GM12873 (cell line): ENCODE results near the gene CGNL1.

Experiments used
- TF ChIP-seq, protein P1 (sequence below): IDR thresholded peaks from 2 replicates; pipeline ENCODE4 v1.5.1; 2012; ENCODE audit warnings: low read depth, mild to moderate bottlenecking, moderate library complexity, low read length, control low read depth; ENCODE audit not compliant: insufficient read depth; ENCODE audit errors: missing control alignments

Gene CGNL1

DNA sequence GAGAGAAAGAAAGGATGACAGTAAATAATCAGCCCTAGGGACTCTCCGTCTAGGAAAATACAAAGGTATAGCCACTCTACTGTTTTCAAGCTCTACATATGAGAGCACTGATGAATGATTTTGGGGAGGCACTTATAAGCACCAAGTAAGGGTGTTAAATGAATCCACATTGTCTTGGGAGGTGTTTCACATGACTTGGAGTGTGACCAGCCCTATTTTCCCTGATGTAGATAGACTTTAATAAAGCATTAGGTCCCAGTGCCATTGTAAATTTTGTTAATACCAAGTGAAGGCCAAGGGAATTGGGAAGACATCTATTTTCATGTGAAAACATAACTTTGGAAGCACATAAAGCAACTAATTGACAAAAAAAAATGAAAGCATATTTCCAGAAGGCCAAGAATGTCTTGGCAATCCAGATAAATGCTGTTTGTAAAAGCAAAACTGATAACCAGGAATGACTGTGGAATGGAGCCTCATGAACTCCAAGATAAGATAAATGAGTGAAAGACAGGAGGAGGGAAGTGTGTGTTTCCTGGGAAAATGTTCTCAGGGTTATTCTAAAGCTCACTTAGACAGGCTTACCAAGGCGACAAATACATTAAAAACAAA, 119.4 kb downstream of the CGNL1 start:
- TF ChIP-seq, protein P1, sequence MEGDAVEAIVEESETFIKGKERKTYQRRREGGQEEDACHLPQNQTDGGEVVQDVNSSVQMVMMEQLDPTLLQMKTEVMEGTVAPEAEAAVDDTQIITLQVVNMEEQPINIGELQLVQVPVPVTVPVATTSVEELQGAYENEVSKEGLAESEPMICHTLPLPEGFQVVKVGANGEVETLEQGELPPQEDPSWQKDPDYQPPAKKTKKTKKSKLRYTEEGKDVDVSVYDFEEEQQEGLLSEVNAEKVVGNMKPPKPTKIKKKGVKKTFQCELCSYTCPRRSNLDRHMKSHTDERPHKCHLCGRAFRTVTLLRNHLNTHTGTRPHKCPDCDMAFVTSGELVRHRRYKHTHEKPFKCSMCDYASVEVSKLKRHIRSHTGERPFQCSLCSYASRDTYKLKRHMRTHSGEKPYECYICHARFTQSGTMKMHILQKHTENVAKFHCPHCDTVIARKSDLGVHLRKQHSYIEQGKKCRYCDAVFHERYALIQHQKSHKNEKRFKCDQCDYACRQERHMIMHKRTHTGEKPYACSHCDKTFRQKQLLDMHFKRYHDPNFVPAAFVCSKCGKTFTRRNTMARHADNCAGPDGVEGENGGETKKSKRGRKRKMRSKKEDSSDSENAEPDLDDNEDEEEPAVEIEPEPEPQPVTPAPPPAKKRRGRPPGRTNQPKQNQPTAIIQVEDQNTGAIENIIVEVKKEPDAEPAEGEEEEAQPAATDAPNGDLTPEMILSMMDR, result no peak

DNA sequence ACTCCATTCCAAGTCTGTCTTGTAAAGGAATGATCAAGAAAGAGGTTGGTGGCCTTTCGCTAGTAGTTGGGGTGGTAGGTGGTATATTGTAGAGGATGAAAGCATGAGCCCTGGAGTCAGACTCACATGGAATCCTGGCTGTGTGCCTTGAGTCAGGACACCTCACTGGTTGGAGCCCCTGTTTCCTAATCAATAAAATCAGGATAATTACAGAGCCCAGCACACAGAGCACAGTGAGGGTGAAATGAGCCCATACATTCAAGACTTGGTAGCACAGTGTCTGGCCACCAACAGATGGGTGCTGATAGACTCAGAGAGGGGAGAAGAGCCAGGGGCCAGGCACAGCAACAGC, 120.3 kb downstream of the CGNL1 start:
- TF ChIP-seq, protein P1, result no peak

DNA sequence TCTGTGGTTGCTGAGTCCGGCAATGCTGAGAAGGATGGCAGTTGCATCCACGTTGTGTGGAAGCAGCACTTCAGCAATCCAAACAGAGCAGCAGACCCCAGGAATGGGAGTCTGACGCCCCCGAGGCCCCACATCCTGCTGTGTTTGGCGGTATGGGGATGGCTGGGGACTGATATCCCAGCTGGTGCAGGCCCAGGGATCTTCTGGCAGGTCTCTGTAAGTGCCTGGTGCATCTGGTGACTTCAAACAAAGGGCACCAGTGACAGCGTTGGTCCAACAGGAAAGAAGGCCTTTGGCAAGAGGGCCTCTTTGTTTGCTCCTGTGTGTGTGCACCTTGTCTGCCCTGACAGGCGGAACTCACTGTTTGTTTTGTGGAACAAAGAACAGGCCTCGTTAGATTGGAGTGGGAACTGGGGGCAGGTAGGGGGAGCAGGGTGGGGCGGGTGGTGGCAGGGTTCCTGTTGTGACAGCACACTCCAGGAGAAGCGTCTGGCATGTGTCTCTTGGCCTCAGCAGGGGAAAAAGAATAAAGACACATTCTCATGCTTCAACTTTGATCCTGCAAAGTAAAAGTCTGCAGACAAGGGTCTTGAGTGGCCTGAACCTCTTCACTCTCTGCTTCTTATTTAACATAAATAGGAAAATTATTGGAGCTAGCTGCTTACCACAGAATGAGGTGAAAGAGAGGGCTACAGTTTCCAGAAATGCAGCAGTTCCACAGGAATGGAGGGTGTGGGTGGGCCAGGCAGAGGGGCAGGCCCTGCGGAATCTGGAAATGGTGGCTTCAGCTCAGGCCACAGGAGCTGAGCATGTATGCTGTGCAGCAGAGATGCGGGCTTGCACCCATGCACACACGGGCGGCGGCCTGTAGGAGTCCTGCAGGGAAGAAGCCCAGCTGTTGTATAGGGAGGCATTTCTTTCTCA, 120.9 kb downstream of the CGNL1 start:
- TF ChIP-seq, protein P1, result no peak

DNA sequence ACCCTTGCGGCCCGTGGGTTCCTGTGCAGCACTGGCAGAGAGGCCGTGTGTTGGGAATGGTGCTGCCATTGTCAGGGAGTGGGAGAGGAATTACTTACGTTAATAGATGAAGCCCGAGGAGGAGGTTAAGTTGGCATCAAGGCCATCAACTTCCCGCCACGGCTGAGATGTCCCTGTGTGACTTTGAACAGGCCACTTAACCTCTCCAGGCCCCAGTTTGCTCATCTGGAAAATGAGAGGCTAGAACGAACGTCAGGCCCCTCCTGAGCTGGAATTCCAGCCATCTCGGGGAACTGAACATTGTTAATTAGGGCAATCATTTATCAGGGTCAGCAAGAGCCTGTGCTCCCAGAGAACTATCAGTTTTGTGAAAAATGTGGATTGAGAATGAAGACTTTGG, 124.0 kb downstream of the CGNL1 start:
- TF ChIP-seq, protein P1, result no peak

DNA sequence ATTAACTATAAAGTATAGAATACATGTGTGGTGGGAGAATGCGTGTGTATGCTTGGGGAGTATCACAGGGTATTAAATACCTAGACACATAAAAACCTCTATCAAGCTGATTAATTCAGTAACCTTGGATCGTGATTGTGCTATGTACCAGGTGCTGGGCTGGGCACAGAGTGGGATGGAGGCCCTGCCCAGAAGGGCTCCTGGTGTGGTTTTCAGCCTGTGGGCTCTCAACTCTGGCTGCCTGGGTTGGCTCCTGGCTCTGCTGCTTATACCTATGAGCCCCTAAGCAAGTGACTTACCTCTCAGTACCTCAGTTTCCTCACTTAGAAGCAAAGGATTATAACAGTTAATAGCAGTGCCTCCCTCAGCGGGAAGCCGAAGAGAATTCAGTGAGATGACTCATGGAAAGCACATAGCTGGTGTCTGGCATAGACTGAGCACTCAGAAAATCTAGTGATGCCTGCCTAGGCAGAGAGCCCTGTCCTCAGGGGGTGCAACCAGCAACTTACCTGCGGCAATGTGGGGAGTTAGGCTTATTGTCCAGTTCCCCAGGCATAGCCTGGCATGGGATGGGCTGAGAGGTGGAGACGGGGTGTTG, 124.8 kb downstream of the CGNL1 start:
- TF ChIP-seq, protein P1, result no peak

DNA sequence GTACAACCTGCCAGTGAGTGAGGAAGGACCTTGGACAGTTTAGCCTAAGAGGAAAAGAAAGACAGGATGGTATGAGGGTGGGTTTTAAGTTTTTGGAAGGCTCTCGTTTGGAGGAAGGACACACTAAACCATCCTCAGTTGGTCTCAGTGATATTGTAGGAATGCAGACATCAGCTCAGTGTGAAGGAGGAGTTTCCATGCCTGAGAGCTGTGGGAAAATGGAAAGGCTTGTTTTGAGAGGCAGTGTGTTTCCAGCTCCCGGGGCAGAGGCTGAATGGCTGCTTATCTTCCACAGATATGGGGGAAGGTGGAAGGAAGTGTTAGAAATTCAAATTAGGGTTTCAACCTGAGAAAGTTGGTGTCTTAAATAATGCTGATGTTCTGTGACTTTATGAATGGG, 125.8 kb downstream of the CGNL1 start:
- TF ChIP-seq, protein P1, result no peak

DNA sequence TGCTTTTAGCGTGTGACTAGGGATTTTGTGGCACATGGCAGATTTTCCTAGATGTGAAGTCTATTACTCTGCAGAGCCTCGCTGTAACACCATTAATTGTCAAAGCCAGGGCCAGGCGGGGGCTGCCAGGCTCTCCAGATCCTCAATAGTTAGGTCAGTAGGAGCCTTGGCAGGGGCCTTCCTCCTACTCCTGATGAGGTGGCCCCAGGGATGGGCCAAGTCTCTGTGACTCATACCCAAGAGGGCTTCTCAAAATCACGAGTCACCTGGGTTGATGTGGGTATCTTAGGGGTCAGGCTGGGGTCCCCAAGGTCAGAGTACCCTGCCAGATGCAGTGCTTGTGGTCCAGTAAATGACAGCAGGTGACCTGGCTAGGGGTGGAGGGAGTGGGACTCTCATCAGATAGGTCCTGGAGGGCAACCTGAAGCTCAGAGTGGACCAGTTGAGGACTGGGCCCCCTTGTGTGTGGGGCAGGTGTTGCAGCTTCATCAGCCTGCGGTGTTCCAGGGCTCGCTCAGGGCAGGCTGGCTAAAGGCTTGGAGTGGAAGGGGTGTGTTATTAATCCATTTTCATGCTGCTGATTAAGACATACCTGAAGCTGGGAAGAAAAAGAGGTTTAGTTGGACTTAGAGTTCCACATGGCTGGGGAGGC, 126.9 kb downstream of the CGNL1 start:
- TF ChIP-seq, protein P1, result peak; percentile 48
